Hindlimb muscle (tissue), 1 donor: ENCODE data around the gene CILP. TPM values are rescaled to one million over a fixed set of nuclear protein-coding genes. Genes with fewer than 3 reads are reported as not detected.
"Not testable (repeated sequence)": the region's sequence is repeated elsewhere in the genome, so short reads cannot be mapped to it uniquely, and the experiment has no call there.

Experiments
- DNase-seq: peaks from one replicate; pipeline ENCODE4 v3.0.0-alpha.2; 2013
- polyA plus RNA-seq: library from polyadenylated mRNA; unstranded; fragments of 120-200 nt; gene quantifications from one replicate; pipeline ENCODE4 v1.2.1, GENCODE V29; 2013; ENCODE audit not compliant: insufficient read length

The CILP gene
- 20.6 TPM for polyA plus RNA-seq

- peak; percentile 62 for DNase-seq
Measured at GRCh38 chr15:65210770-65211481, at the start of gene CILP. TSS of gene CILP (minus strand) at chr15:65211473. CDS start at chr15:65209755, 1,718 bp downstream.

- DNase-seq, result no peak
Measured at GRCh38 chr15:65260968-65261367, 49.7 kb upstream of the CILP start.

GRCh38 chr15:65259367-65259797 is 48.1 kb upstream of the CILP start:
- peak; percentile 81 for DNase-seq

GRCh38 chr15:65258375-65259262 is 47.3 kb upstream of the CILP start:
- peak; percentile 37 for DNase-seq

- DNase-seq, result no peak
Measured at GRCh38 chr15:65255486-65256140, 44.3 kb upstream of the CILP start.

- no peak for DNase-seq
Measured at GRCh38 chr15:65254758-65255157, 43.5 kb upstream of the CILP start.

GRCh38 chr15:65254356-65254755 is 43.1 kb upstream of the CILP start:
- DNase-seq, result peak; percentile 62

- DNase-seq, result no peak
Measured at GRCh38 chr15:65249641-65250040, 38.4 kb upstream of the CILP start.

GRCh38 chr15:65248511-65249255 is 37.4 kb upstream of the CILP start:
- no peak for DNase-seq

GRCh38 chr15:65246939-65247338 is 35.7 kb upstream of the CILP start:
- no peak for DNase-seq

GRCh38 chr15:65246026-65246714 is 34.9 kb upstream of the CILP start:
- no peak for DNase-seq

- DNase-seq, result peak; percentile 83
Measured at GRCh38 chr15:65245096-65245856, 34.0 kb upstream of the CILP start.

GRCh38 chr15:65244638-65245037 is 33.4 kb upstream of the CILP start:
- DNase-seq, result no peak

GRCh38 chr15:65236443-65236842 is 25.2 kb upstream of the CILP start:
- DNase-seq, result not testable (repeated sequence)

GRCh38 chr15:65233696-65234095 is 22.4 kb upstream of the CILP start:
- DNase-seq, result no peak

GRCh38 chr15:65232520-65232919 is 21.2 kb upstream of the CILP start:
- DNase-seq, result no peak

- DNase-seq, result no peak
Measured at GRCh38 chr15:65231306-65231705, 20.0 kb upstream of the CILP start.

GRCh38 chr15:65226901-65227300 is 15.6 kb upstream of the CILP start:
- DNase-seq, result not testable (repeated sequence)

- no peak for DNase-seq
Measured at GRCh38 chr15:65226221-65226620, 14.9 kb upstream of the CILP start.

GRCh38 chr15:65223996-65224395 is 12.7 kb upstream of the CILP start:
- no peak for DNase-seq

GRCh38 chr15:65222891-65223290 is 11.6 kb upstream of the CILP start:
- DNase-seq, result no peak
